Measurements from ENCODE around the gene CADM2.
A peak's percentile ranks its signal among the peaks of the same experiment; 100 is the strongest.

DNA sequence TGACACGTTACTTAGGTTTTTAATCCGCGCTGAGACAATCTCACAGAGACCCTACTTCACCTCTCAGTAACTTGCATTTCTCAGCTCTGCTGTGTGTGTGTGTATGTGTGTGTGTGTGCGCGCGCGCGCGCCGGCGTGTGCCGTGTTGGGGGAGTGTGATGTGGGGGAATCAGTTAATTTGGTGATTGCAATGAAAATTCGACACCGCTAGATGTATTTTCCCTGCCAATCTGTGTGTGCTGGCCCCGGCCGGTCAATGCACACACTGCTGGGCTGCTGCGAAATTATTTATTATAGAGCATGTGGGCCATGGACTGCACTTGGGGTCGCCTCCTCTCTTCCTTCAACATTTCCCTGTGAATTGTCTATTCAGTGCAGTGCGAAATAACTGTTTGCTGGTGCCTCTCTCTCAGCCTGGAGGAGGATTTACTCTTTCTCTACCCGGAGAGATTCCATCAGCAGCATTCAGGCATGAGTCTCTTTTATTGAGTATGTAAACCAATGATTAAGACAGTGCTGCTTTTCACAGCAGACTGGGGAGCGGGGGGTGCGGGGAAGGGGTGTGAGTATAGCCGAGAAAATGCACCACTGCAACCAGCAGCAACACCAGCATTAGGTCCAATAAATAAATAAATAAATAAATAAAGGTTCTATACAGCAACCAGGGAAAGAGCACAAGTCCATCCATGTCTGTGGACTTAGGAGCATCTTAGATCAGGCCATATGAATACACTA is 2.9 kb downstream of the CADM2 start:
- TF ChIP-seq, protein P1, sequence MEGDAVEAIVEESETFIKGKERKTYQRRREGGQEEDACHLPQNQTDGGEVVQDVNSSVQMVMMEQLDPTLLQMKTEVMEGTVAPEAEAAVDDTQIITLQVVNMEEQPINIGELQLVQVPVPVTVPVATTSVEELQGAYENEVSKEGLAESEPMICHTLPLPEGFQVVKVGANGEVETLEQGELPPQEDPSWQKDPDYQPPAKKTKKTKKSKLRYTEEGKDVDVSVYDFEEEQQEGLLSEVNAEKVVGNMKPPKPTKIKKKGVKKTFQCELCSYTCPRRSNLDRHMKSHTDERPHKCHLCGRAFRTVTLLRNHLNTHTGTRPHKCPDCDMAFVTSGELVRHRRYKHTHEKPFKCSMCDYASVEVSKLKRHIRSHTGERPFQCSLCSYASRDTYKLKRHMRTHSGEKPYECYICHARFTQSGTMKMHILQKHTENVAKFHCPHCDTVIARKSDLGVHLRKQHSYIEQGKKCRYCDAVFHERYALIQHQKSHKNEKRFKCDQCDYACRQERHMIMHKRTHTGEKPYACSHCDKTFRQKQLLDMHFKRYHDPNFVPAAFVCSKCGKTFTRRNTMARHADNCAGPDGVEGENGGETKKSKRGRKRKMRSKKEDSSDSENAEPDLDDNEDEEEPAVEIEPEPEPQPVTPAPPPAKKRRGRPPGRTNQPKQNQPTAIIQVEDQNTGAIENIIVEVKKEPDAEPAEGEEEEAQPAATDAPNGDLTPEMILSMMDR (IDR thresholded peaks at IDR 0.05; ENCODE audit: poor library complexity, severe bottlenecking) = peak; percentile 29
- TF ChIP-seq, protein P2, sequence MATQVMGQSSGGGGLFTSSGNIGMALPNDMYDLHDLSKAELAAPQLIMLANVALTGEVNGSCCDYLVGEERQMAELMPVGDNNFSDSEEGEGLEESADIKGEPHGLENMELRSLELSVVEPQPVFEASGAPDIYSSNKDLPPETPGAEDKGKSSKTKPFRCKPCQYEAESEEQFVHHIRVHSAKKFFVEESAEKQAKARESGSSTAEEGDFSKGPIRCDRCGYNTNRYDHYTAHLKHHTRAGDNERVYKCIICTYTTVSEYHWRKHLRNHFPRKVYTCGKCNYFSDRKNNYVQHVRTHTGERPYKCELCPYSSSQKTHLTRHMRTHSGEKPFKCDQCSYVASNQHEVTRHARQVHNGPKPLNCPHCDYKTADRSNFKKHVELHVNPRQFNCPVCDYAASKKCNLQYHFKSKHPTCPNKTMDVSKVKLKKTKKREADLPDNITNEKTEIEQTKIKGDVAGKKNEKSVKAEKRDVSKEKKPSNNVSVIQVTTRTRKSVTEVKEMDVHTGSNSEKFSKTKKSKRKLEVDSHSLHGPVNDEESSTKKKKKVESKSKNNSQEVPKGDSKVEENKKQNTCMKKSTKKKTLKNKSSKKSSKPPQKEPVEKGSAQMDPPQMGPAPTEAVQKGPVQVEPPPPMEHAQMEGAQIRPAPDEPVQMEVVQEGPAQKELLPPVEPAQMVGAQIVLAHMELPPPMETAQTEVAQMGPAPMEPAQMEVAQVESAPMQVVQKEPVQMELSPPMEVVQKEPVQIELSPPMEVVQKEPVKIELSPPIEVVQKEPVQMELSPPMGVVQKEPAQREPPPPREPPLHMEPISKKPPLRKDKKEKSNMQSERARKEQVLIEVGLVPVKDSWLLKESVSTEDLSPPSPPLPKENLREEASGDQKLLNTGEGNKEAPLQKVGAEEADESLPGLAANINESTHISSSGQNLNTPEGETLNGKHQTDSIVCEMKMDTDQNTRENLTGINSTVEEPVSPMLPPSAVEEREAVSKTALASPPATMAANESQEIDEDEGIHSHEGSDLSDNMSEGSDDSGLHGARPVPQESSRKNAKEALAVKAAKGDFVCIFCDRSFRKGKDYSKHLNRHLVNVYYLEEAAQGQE (IDR thresholded peaks at IDR 0.05; ENCODE audit: borderline replicate concordance) = no peak
- TF ChIP-seq SMC3 (conservative IDR thresholded peaks at IDR 0.05; ENCODE audit: poor library complexity) (peak; percentile 34), EP300 (conservative IDR thresholded peaks at IDR 0.05; ENCODE audit: poor library complexity, severe bottlenecking) (no peak), TAF1 (IDR thresholded peaks at IDR 0.05; ENCODE audit: low read depth) (no peak), EZH2 (IDR thresholded peaks at IDR 0.05; ENCODE audit: borderline replicate concordance, insufficient read depth, low read length, poor library complexity, severe bottlenecking) (no peak), POLR2AphosphoS5 (IDR thresholded peaks at IDR 0.05) (no peak), RAD21 (conservative IDR thresholded peaks at IDR 0.05) (peak; percentile 24)

Data from neural cell (in vitro differentiated cells).